CD4-positive, alpha-beta T cell (primary cell): ENCODE measurements around the gene FAM89A. TPM values are rescaled to one million over a fixed set of nuclear protein-coding genes. Genes with fewer than 3 reads are reported as not detected.

Source experiments
- ATAC-seq: fragments of 200-7000 bp; cut with Tn5 transposase; one replicate; pipeline ENCODE4 v1.10.0; 2022; ENCODE audit warnings: mild to moderate bottlenecking; ENCODE audit not compliant: poor library complexity
- CTCF ChIA-PET: fragments of 350-600 bp; sonication (Branson Sonifier 250); formaldehyde crosslinking; loops from one replicate; lab custom pipeline; 2021; ENCODE audit warnings: antibody characterized with exemption, inconsistent platforms; lab: Charles Lee
- POLR2A ChIA-PET: fragments of 350-600 bp; sonication (Branson Sonifier 250); formaldehyde crosslinking; loops from one replicate; lab custom pipeline; 2021; ENCODE audit warnings: antibody characterized with exemption, inconsistent platforms; lab: Charles Lee
- DNase-seq, 14 experiments: peaks; one replicate each; pipeline ENCODE4 v3.0.0-alpha.2; 2013 to 2020; ENCODE audit warnings: mixed read lengths in 2 of 14
- H3K27ac ChIP-seq, 2 donors: one replicate each; pipeline versions ENCODE4 v1.5.1 to v1.7.0; 2013; ENCODE audit warnings: low read length in 2 of 2, low read depth in 1 of 2, mild to moderate bottlenecking in 1 of 2
- H3K27me3 ChIP-seq, 2 experiments: 1 replicate in 1 of 2; 2 replicates in 1 of 2; pipeline versions ENCODE4 v1.6.1 to v1.7.0; 2013; ENCODE audit warnings: low read length in 2 of 2, control low read depth in 1 of 2, mild to moderate bottlenecking in 1 of 2, moderate library complexity in 1 of 2; ENCODE audit not compliant: insufficient read depth in 2 of 2, control insufficient read depth in 1 of 2
- H3K36me3 ChIP-seq: one replicate; pipeline ENCODE4 v1.6.1; 2013; ENCODE audit warnings: low read length, control low read depth; ENCODE audit not compliant: insufficient read depth
- H3K4me1 ChIP-seq: one replicate; pipeline ENCODE4 v1.6.1; 2013; ENCODE audit warnings: low read length, control low read depth; ENCODE audit not compliant: insufficient read depth
- H3K4me3 ChIP-seq: one replicate; pipeline ENCODE4 v1.5.1; 2013; ENCODE audit warnings: mild to moderate bottlenecking, low read length, moderate library complexity
- H3K9me3 ChIP-seq, 2 experiments: 1 replicate in 1 of 2; 2 replicates in 1 of 2; pipeline versions ENCODE4 v1.6.1 to v1.7.0; 2013; ENCODE audit warnings: low read length in 2 of 2, mild to moderate bottlenecking in 2 of 2, control low read depth in 1 of 2, moderate library complexity in 1 of 2; ENCODE audit not compliant: control insufficient read depth in 1 of 2, insufficient read depth in 1 of 2
- H3K27ac Mint-ChIP-seq: one replicate; pipeline ENCODE4 v1.8.0; 2020; ENCODE audit warnings: mixed read lengths
- H3K27me3 Mint-ChIP-seq: one replicate; pipeline ENCODE4 v1.8.0; 2021; ENCODE audit warnings: mixed read lengths
- H3K36me3 Mint-ChIP-seq: one replicate; pipeline ENCODE4 v1.8.0; 2021; ENCODE audit warnings: low read depth, mixed read lengths
- H3K4me1 Mint-ChIP-seq: one replicate; pipeline ENCODE4 v1.8.0; 2021; ENCODE audit warnings: low read depth, mixed read lengths
- H3K4me3 Mint-ChIP-seq: one replicate; pipeline ENCODE4 v1.8.0; 2020; ENCODE audit warnings: mild to moderate bottlenecking, mixed read lengths
- H3K9me3 Mint-ChIP-seq: one replicate; pipeline ENCODE4 v1.8.0; 2020; ENCODE audit warnings: mixed read lengths
- intact Hi-C, 2 experiments: fragments of 100-400 bp; cut with DNase I in 1 of 2; cut with micrococcal nuclease in 1 of 2; formaldehyde crosslinking; loops; one replicate each; pipeline versions ENCODE4 v1.15.1 to v1.9.0; 2023 to 2025; cut with DNase I, micrococcal nuclease
- total RNA-seq, 174 experiments: library from RNA in 2 of 174; stranded (reverse) in 2 of 174; gene quantifications; one replicate each; pipeline ENCODE4 v1.2.3 and lab custom pipeline; 2021 to 2026
- TF ChIP-seq, protein P1 (sequence below): fragments of 200-600 bp; IDR thresholded peaks from one replicate; pipeline ENCODE4 v1.8.0; 2022; ENCODE audit warnings: antibody characterized with exemption, mild to moderate bottlenecking

FAM89A gene
- total RNA-seq, 2 experiments from 2014 or later: 3.3 to 4.0 TPM

DNA sequence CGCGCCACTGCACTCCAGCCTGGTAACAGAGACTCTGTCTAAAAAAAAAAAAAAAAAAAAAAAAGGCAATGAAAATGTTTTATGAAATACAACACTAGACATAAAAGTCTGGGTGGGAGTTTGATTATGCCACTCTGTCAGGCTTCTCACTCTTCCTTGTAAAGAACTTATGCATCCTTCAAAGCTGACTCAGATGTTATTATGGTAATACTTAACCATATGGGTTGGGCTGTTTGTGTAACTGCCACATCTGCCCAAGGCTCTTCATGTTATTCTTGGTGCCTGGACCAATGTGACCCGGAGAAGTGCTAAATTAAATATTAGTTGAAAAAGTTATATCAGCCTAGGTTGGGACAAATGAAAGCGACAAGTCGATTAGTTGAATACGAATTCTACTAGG lies 23.8 kb downstream of the FAM89A start:
- CTCF ChIA-PET: interaction anchor here (0.7 kb wide), 1 partner anchor 170 kb away, joined by 3 read pairs; no protein-coding TSS in a partner anchor
- Mint-ChIP-seq H3K27me3 (no peaks in the 10 kb centered on the region), H3K4me3 (no peak overlapping the region), H3K4me1 (peaks cover 13% of the 10 kb centered on the region), H3K36me3 (peaks cover 12% of the 10 kb centered on the region), H3K9me3 (no peaks in the 10 kb centered on the region), H3K27ac (no peak overlapping the region)
- TF ChIP-seq, protein P1, sequence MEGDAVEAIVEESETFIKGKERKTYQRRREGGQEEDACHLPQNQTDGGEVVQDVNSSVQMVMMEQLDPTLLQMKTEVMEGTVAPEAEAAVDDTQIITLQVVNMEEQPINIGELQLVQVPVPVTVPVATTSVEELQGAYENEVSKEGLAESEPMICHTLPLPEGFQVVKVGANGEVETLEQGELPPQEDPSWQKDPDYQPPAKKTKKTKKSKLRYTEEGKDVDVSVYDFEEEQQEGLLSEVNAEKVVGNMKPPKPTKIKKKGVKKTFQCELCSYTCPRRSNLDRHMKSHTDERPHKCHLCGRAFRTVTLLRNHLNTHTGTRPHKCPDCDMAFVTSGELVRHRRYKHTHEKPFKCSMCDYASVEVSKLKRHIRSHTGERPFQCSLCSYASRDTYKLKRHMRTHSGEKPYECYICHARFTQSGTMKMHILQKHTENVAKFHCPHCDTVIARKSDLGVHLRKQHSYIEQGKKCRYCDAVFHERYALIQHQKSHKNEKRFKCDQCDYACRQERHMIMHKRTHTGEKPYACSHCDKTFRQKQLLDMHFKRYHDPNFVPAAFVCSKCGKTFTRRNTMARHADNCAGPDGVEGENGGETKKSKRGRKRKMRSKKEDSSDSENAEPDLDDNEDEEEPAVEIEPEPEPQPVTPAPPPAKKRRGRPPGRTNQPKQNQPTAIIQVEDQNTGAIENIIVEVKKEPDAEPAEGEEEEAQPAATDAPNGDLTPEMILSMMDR: no peak
- ATAC-seq (no peak), DNase-seq (no peak)
- H3K4me3 ChIP-seq: no peak overlapping the region
- H3K9me3 ChIP-seq: no peaks in the 10 kb centered on the region
- intact Hi-C loops: loop anchor here in 1 of 2 experiments (5.0 to 10.0 kb wide), 2 partner anchors 51 to 199 kb away; no protein-coding TSS in a partner anchor
- peaks cover 4% of the 10 kb centered on the region for H3K4me1 ChIP-seq
- no peak overlapping the region for H3K27ac ChIP-seq
- H3K27me3 ChIP-seq: no peaks in the 10 kb centered on the region
- H3K36me3 ChIP-seq: no peaks in the 10 kb centered on the region
- POLR2A ChIA-PET: no interaction called here

DNA sequence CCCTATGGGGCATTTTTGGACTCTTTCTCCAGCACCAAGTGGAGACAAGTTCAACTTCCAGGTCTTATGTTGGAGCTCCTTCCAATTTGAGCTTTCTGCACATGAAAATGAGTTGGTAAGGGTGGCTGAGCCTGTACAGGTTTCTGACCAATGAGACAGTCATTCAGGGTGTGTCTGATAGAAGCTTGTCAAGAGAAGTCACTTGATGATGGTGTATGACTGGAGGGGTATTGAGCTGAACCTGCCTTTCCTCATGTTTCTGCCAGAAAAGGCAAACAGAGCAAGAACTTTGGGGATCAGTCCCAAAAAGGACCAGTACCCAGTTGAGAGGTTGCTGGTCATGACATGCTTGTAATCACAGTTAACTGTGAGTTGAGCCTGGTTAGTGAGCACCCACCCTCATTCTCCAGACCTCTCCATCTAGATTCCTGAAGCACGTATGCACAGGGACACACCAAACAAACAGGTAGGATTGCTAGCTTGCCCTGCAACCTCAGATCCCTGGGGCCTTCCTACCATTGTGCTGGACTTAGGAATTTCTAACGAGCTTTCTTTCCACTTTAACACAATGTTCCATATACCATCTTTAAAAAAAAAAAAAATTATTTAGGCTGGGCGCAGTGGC lies 26.6 kb downstream of the FAM89A start:
- intact Hi-C loops: loop anchor here in 1 of 2 experiments (10.0 kb wide), 1 partner anchor 201 kb away; no protein-coding TSS in a partner anchor
- DNase-seq: no peak
- Mint-ChIP-seq H3K27me3 (no peaks in the 10 kb centered on the region), H3K4me3 (no peak overlapping the region), H3K36me3 (peaks cover 4% of the 10 kb centered on the region), H3K27ac (no peak overlapping the region), H3K4me1 (no peaks in the 10 kb centered on the region), H3K9me3 (no peaks in the 10 kb centered on the region)
- no peaks in the 10 kb centered on the region for H3K27me3 ChIP-seq
- no peaks in the 10 kb centered on the region for H3K36me3 ChIP-seq
- ChIA-PET CTCF (no interaction called here), POLR2A (no interaction called here)
- H3K4me1 ChIP-seq: no peaks in the 10 kb centered on the region
- TF ChIP-seq, protein P1: no peak
- H3K27ac ChIP-seq: no peak overlapping the region
- no peaks in the 10 kb centered on the region for H3K9me3 ChIP-seq
- no peak overlapping the region for H3K4me3 ChIP-seq
- ATAC-seq: no peak

DNA sequence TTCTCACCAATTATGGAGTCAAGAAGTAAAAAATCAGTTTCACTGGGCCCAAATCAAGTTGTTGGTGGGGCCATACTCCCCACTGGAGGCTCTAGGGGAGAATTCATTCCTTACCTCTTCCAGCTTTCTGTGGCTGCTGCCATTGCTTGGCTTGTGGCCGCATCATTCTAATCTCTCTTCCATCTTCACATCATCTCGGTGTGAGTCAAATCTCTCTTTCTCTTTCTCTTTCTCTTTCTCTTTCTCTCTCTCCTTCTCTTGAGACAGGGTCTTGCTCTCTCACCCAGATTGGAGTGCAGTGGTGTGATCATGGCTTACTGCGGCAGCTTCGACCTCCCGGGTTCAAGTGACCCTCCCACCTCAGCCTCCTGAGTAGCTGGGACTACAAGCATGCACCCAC lies 28.1 kb downstream of the FAM89A start:
- Histone ChIP-seq H3K27me3 (no peaks in the 10 kb centered on the region), H3K27ac (no peak overlapping the region), H3K9me3 (no peaks in the 10 kb centered on the region), H3K36me3 (no peaks in the 10 kb centered on the region), H3K4me3 (no peak overlapping the region), H3K4me1 (no peaks in the 10 kb centered on the region)
- DNase-seq (no peak), ATAC-seq (no peak)
- no peaks in the 10 kb centered on the region for H3K4me1 Mint-ChIP-seq
- TF ChIP-seq, protein P1: no peak
- no peak overlapping the region for H3K27ac Mint-ChIP-seq
- no peak overlapping the region for H3K4me3 Mint-ChIP-seq
- ChIA-PET CTCF (no interaction called here), POLR2A (no interaction called here)
- no peaks in the 10 kb centered on the region for H3K27me3 Mint-ChIP-seq
- intact Hi-C loops: loop anchor here in 1 of 2 experiments (10.0 kb wide), 1 partner anchor 203 kb away; no protein-coding TSS in a partner anchor
- peaks cover 6% of the 10 kb centered on the region for H3K9me3 Mint-ChIP-seq
- peaks cover 6% of the 10 kb centered on the region for H3K36me3 Mint-ChIP-seq
